Right lobe of liver (tissue), 4 donors: ENCODE results near the gene ADSS2.

Experiments
- POLR2A ChIP-seq: fragments of 450-650 bp; IDR thresholded peaks from one replicate; pipeline ENCODE4 v1.6.1; 2017; ENCODE audit warnings: antibody characterized with exemption, mild to moderate bottlenecking
- TF ChIP-seq, protein P1 (sequence below), 4 donors: fragments of 200-600 bp in 3 of 4; fragments of 450-650 bp in 1 of 4; IDR thresholded peaks; one replicate each; pipeline versions ENCODE4 v1.5.1 to v1.8.0; 2016 to 2022; ENCODE audit warnings: antibody characterized with exemption in 4 of 4, mild to moderate bottlenecking in 2 of 4
- donor health status: DM: no; HTN: no; CAD: no.
- donor health status: DM: no; HTN: no; CAD: no.
- donor health status: DM: no; HTN: yes; CAD: no.

GRCh38 chr1:244445320-244446181 lies 6.2 kb downstream of the ADSS2 start:
- TF ChIP-seq, protein P1, sequence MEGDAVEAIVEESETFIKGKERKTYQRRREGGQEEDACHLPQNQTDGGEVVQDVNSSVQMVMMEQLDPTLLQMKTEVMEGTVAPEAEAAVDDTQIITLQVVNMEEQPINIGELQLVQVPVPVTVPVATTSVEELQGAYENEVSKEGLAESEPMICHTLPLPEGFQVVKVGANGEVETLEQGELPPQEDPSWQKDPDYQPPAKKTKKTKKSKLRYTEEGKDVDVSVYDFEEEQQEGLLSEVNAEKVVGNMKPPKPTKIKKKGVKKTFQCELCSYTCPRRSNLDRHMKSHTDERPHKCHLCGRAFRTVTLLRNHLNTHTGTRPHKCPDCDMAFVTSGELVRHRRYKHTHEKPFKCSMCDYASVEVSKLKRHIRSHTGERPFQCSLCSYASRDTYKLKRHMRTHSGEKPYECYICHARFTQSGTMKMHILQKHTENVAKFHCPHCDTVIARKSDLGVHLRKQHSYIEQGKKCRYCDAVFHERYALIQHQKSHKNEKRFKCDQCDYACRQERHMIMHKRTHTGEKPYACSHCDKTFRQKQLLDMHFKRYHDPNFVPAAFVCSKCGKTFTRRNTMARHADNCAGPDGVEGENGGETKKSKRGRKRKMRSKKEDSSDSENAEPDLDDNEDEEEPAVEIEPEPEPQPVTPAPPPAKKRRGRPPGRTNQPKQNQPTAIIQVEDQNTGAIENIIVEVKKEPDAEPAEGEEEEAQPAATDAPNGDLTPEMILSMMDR (IDR thresholded peaks at IDR 0.05): no peak
- no peak for TF ChIP-seq POLR2A
